GM19397 (cell line): Measurements from ENCODE around the gene MAP4K5.
"Not testable (repeated sequence)": the region's sequence is repeated elsewhere in the genome, so short reads cannot be mapped to it uniquely, and the experiment has no call there.

Source experiments
- ATAC-seq: cut with Tn5 transposase; IDR thresholded peaks from one replicate; pipeline ENCODE4 v1.9.1; 2021; ENCODE audit warnings: mild to moderate bottlenecking, moderate library complexity; ENCODE audit not compliant: unreplicated experiment

MAP4K5 gene

DNA sequence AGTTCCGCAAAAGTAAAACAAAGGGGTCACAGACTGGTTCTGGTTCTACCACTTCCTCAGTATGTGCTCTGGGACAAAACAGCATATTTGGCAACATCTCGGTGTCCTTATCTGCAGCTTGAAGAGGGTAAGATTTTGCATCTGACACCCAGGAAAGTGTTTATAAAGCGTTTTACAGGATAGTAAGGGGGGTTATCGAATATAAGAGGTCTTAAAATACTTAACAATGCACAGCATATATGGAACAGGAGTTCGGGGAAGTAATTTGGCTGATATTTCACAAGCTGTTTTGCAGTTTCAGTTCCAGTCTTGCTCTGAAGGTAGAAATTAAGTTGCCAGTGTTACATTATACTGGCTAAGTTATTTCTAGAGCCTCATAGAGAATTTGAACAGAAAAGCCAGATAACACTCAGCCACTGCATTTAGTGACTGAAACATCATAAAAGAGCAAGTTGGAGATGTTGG lies 904 bp upstream of the MAP4K5 start:
- ATAC-seq: peak; percentile 19

DNA sequence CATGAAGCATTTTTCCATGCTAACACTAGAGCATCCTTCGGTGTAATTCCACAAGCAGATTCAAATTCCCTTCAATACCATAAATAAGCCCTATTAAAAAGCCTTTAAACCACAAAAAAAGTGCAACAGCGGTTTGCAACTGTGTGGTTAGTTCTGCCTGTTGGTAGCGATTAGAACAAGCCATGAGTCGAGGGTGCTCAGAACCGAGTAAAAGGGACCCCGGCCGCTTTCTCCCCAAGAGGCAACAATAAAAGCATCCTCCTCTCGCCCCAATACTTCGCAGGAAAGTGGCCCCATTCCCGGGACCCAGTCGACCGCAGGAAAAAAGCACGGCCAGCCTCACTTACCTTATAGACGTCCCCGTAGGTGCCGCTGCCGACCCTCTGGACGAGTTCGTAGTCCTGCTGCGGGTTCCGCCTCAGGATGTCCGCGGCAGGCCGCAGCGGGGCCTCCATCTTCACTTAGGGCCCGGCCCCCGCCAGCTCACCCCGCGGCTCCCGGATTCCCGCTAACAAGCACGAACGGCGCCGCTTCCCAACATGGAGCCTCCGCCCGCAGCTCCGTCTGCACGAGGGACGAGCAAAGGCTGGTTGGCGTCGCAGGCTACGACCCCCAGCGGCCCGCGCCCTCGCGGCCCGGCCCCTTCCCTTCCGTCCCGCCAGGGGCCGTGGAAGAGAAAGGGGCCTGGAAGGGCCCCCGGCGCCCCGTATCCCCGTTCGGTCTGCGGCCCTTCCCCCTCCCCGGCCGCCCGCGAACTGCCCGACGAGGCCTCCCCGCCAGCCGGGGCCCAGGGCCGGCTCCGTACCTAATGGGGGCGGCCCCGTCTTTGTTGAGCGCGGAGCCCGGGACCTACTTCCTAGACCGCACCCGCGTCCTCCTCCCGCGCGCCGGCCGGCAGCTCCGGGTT lies 521 bp downstream of the MAP4K5 start:
- peak; percentile 42 for ATAC-seq

DNA sequence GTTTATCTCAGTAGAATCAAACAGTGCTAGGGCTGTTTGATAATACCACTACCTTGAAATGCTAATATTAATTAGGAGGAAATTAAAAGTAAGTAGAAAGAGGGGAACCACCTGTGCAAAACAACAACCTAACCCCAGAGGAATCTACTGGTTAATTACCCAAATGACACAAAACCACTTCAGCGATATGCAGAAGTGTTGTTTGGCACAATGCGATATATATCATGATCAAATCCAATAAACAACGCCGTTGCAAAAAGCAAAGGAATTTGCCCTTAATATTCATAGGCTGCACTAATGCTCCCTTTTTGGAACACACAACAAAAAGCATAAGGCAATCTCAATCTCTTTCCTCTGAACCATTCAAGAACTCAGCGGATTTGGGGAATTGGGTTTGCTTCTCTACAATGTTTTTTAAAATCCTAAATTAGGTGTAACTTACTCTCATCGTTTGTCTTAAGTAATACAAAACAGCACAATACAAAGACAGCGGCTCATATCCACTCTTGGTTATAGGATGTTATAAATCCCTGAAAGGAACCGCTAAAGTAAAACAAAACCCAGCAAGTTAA lies 1.5 kb downstream of the MAP4K5 start:
- no peak for ATAC-seq

- ATAC-seq: no peak
Observed at GRCh38 chr14:50530358-50530757, 2.0 kb downstream of the MAP4K5 start.

DNA sequence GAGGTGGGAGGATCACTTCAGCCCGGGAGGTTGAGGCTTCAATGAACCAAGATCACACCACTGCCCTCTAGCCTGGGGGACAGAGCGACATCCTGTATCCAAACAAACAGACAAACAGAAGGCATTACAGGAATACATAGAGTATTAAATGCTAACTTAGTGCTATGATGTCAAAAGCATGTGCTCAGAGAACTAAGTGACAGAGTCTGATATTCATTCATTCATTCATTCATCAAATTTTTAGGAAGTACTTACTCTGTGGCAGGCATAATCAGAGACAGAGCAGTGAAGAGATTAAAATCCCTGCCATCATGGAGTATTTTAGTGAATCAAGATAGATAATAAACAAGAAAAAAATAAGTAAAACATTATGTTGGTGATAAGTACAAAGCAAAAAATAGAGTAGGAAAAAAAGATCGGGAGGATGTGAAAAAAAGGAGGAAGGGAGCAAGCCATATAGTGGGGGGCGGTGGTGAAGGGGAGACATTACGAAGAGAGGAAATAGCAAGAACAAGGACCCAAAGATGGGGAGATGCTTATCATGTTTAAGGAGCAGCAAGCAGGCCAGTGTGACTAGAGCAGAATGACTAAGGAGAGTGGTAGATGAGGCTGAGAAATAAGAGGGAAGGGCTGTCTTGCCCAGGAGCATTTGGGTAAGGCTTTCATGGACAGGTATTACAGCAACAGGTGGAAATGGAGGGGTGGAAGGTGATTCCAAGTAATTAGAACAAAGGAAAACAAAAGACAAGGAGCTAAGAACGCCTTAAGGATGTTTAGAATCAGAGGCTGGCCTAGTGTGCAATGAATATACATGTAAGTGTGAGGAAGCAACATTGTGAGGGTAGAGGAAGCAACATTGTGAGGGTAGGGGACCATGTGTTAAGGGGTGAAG lies 2.8 kb downstream of the MAP4K5 start:
- no peak for ATAC-seq

- ATAC-seq: no peak
Observed at GRCh38 chr14:50528000-50528399, 4.4 kb downstream of the MAP4K5 start.

DNA sequence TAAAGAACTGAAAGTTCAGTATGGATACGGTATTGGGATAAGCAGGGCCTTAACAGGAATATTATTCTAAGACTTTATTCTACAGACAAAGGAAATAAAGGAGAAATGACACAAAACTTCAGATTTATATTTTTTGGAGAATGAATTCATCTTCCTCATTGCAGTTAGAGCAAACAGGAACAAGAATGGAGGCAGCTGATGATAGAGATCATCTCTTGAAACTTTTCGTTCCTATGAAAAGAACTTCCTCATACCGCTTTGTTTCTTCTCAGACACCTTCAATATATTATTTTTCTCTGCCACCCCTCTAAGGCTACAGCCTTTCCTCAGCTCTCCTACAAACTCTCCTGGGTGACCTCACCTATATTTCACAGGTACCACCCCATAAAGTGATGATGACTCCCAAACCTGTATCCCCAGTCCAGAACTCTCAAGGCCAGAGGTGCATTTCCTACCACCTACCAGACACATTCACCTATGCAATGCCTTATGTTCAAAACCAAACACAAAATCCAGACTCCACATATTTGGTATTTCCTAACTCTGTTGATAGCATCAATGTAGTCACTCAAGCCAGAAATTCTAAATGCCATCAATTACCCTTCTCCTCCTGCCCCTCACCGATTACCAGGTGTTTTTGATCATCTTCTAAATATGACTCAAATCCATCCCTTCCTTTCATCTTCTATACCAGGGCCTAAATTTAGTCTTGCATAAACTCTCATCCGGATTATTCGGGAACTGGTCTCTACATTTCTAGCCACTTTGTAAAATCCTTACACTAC lies 7.4 kb downstream of the MAP4K5 start:
- no peak for ATAC-seq

DNA sequence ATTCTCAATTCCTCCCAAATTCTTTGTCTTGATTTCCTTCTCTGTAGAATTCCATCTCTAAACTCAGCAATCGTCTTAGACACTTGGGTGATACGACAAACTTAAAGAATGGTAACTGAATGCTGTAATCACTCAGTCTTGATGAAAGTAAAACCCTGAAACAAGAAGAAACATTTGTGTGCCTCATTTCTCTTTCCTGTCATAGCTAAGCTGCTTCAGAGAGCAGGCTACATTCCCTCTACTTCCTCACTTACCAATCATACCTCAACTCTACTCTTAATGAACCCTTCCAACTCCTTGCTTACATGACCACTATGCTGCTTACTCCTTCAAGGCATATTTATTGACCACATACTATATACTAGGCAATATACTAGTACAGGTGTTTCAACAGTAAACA lies 8.3 kb downstream of the MAP4K5 start:
- no peak for ATAC-seq

- no peak for ATAC-seq
Observed at GRCh38 chr14:50523271-50524041, 8.9 kb downstream of the MAP4K5 start.

GRCh38 chr14:50521912-50522341 lies 10.4 kb downstream of the MAP4K5 start:
- peak; percentile 38 for ATAC-seq

GRCh38 chr14:50520947-50521815 lies 11.2 kb downstream of the MAP4K5 start:
- ATAC-seq: peak; percentile 44

DNA sequence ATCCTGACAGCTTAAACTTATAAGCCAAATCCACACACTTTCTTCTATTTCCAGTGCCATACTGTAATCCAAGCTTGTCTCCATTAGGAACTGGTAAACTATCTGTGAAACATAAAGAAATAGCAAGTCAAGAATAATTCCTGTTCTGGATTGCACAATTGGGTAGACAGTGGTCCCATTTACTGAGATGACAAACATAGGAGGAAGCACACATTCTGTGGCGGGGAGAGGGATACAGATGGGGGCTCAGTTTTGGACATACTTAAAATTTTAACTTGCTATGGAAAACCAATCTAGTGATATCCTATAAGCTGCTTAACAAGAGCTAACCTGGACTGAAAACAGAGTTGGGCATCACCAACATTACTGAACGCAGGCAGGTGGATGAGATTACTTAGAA lies 16.3 kb downstream of the MAP4K5 start:
- ATAC-seq: no peak

- ATAC-seq: no peak
Observed at GRCh38 chr14:50512463-50512862, 19.9 kb downstream of the MAP4K5 start.

DNA sequence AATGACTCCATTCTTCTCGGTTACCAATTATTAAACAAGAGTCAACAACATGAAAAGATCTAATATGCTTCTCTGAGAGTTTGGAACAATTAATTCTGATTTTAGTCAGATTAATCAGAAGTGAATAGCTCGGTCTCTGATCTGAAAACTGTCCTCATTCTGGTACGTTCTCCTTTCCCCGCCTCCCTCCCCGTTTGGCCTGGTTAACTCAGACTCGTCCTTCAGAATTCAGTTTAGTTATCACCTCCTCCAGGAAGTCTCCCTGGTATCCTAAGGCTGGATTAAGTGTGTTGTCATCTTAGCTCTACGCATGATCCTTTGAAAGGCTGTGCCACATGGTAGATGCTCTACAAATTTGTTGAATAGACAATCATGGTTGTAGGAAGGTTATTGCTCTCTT lies 22.2 kb downstream of the MAP4K5 start:
- no peak for ATAC-seq

DNA sequence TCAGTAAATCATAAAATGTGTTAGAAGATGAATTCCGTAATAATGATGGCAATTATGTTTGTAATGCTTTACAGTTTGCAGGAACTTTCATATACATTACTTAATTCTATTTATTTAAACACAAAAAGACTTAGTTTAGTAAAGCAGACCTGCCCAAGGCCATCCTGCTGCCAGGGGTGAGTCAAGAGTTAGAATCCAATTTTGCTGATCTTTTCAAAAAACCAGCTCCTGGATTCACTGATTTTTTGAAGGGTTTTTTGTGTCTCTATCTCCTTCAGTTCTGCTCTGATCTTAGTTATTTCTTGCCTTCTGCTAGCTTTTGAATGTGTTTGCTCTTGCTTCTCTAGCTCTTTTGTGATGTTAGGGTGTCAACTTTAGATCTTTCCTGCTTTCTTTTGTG lies 25.3 kb downstream of the MAP4K5 start:
- not testable (repeated sequence) for ATAC-seq

DNA sequence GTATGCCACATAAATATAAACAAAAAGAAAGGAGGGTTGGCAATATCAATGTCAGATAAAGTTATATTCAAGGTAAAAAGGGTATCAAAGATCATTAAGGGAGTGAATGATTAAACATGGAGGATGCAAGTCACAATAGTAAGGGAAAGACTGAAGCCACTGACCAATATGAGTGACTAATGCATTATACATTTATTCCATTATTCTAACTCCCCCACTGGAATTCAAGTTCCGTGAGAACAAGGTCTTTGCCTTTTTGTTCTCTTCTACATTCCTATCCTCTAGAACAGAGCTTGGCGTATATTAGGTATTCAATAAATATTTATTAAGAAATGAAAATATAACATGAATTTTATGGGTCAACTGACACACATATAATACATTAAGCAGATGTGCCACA lies 30.7 kb downstream of the MAP4K5 start:
- ATAC-seq: no peak

DNA sequence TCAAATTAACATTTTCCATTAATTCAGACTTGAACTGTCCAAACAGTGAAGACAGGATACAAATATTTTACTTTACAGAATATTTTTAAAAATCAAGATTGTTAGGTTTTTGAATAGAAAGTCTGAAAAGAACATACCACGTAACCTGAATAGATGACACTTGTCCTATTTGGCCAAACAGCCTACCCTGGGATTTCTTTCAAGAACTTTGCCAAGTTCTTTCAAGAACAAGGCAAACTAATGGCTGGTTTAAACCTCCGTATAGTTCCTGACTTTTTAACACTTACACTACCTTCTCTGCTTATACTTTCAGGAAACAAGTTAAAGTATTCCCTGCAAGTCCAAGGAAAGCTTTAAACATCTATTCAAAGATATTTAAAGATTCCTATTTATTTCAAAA lies 35.0 kb downstream of the MAP4K5 start:
- no peak for ATAC-seq

DNA sequence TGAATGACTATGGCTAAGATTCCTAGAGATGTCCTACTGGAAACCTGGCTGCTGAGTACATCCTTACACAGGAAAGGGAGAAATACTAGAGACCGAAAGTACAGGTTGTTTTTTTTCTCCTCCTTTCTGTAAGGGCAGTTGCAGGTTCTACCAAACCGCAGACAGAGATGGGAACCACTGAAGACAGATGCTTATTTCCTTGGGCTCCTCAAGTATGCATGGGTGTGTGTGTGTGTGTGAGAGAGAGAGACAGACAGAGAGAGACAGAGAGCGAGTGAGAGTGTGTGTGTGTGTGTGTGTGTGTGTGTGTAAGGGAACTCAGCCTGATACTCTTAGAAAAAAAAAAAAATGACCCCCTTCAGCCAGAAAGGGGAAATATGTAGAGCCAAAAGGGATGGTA lies 42.5 kb downstream of the MAP4K5 start:
- no peak for ATAC-seq

DNA sequence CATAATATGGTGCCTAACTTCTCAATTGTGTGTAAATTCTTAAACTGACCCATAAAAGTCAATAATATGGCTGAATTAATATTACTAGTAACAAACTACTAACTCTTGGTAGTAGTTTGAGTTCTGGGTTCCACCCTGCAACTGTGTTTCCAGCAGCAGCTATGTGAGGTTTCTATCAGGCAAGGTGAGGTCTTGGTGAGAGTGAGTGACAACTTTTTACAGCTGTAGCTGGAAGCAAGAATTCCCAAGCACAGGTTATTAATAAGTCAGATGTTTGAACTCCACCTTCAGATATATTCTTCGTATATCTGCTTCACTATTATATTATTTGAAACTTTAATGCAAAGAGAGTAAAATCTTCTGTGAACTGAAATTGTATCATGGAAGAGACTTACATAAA lies 43.8 kb downstream of the MAP4K5 start:
- no peak for ATAC-seq
